Embryonic facial prominence (tissue), 1 donor: Measurements from ENCODE around the gene OSBP.
"Not testable (repeated sequence)": the region's sequence is repeated elsewhere in the genome, so short reads cannot be mapped to it uniquely, and the experiment has no call there.

Experiments used
- DNase-seq: peaks from one replicate; pipeline ENCODE4 v3.0.0-alpha.2; 2016; ENCODE audit errors: extremely low spot score

Gene OSBP

DNA sequence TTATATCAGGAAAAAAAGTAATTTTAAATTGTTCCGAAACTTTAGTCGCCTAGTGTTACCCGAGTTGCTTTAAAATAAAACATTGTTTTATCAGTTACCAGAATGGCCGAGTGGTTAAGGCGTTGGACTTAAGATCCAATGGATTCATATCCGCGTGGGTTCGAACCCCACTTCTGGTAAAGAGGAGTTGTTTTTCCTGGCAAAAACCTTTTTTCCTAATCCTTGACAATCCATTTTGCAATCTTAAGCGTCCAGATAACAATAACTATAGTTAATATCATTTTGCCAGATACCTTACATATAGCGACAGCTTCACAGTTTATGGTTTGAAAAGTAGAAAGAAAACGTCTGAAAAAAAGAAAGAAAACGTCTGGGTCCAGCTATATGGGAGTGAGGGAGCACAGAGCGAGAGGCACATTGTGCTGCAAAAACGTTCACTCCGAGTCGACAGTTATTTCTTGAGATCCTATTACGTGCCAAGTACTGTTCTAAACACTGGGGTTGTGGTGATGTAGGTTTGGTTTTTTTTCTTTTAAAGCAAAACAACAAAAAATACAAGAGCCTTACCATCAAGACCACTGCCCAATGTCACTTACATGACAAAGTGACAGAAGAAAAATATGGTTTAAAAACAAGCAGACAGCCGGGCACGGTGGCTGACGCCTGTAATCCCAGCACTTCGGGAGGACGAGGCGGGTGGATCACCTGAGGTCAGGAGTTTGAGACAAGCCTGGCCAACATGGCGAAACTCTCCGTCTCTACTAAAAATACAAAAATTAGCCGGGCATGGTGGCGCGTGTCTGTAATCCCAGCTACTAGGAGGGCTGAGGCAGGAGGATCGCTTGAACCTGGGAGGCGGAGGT is 63.7 kb downstream of the OSBP start:
- peak; percentile 50 for DNase-seq

GRCh38 chr11:59550842-59551658 is 64.5 kb downstream of the OSBP start:
- peak; percentile 83 for DNase-seq

DNA sequence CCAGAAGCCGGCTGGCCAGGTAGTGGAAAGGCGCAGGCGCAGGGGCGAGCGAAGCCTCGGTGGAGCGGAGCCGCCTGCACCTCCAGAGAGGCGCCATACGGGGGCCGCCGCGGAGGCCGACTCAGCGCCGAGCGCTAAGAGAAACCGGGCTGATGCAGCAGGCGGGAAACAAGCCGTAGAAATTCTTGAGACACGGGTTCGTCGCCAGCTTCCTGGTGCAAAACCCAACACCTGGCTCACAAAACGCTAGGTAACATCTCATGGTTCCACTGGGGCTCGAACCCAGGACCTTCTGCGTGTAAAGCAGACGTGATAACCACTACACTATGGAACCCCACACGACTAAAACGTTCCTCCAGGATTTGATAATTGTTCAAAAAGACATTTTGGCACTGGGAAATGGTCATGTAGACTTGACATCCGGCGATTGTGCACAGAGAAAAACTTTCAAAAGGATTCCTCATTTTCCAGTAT is 65.2 kb downstream of the OSBP start:
- peak; percentile 80 for DNase-seq

DNA sequence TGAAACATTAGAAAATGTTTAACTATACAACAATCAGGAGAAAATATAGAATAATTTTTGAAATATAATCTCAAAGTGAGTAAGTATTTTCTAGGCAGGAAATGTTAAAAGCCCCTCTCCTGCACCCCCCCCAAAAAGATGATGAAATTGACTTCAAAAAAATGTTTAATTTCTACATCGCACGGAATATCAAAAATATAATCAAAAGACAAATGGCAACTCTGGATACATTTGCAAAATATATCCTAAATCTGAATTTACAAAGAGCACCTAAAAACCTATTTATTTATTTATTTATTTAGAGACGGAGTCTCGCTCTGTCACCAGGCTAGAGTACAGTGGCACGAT is 67.3 kb downstream of the OSBP start:
- no peak for DNase-seq

DNA sequence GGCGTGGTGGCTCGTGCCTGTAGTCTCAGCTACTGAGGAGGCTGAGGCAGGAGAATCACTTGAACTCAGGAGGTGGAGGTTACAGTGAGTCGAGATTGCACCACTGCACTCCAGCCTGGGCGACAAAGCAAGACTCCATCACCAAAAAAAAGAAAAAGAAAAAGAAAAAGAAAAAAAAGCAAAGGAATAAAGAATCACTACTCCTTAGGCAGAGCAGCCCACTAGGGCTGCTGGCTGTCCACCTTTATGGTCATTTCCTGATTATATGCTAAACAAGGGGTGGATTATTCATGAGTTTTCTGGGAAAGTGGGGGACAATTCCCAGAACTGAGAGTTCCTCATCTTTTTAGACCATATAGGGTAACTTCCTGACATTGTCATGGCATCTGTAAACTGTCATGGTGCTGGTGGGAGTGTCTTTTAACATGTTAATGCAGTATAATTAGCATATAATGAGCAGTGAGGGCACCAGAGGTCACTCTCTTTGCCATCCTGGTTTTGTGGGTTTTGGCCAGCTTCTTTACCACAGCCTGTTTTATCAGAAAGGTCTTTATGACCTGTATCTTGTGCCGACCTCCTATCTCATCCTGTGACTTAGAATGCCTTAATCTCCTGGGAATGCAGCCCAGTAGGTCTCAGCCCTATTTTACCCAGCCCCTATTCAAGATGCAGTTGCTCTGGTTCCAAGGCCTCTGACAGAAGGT is 67.8 kb downstream of the OSBP start:
- not testable (repeated sequence) for DNase-seq

- no peak for DNase-seq
Observed at GRCh38 chr11:59545179-59546020, 70.2 kb downstream of the OSBP start.

DNA sequence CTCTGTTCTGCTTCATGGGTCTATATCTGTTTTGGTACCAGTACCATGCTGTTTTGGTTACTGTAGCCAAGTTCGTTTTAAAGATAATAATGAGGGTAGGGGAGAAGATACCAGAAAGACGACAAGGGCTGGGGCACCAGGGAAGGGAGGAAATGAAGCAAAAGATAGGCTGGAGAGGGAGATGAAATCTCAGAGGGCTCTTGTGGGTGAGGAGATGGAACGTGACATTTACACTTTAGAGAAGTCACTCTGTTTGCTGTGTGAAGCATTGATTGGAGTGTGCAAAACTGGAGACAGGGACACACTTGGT is 70.8 kb downstream of the OSBP start:
- no peak for DNase-seq

DNA sequence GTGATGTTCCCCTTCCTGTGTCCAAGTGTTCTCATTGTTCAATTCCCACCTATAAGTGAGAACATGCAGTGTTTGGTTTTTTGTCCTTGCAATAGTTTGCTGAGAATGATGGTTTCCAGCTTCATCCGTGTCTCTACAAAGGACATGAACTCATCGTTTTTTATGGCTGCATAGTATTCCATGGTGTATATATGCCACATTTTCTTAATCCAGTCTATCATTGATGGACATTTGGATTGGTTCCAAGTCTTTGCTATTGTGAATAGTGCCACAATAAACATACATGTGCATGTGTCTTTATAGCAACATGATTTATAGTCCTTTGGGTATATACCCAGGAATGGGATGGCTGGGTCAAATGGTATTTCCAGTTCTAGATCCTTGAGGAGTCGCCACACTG is 71.9 kb downstream of the OSBP start:
- DNase-seq: not testable (repeated sequence)

DNA sequence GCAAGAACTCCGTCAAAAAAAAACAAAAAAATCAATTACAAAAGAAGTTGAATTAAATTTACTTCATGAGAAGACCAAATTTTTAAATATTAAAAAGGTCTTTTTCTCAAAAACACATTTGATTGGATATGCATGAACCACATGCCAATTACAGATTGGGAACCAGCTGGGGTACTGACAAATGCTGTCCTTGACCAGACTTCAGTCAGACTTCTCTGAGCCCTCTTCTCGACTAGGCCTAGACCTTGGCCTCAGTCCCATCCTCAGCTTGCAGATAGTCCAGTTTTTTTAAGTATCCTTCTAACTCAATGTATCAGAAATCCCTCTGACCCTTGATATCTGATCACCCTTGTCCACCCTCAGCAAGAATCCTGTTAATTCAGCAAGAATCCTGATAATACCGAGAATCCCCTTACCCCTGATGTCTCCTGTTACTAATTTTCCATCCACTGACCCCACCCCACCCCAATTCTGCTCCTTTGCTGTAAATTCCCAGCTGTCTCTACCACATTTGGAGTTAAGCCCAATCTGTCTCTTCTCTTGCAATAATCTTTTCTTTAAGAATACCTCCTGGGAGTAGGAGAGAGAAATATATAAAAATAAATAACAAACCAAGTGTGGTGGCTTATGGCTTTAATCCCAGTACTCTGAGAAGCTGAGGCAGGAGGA is 73.3 kb downstream of the OSBP start:
- DNase-seq: no peak

- DNase-seq: no peak
Observed at GRCh38 chr11:59534676-59535075, 80.9 kb downstream of the OSBP start.

DNA sequence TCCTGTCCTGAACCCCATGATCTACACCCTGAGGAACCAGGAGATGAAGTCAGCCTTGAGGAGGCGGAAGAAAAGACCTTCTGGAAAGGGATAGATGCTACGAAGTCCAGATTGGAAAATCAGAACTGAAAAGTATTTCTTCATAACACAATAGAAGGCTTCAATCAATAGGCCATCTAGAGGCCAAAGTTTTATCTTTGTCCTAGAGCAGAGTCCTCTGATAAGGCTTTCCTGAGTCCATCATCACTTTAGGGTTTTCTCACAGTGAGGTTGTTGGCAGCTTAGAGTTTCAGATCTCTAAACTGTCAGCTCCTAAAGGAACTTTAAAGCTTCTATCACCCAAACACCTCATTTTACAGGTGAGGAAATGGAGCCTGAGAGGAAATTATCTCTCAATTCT is 83.0 kb downstream of the OSBP start:
- no peak for DNase-seq

GRCh38 chr11:59528711-59529110 is 86.9 kb downstream of the OSBP start:
- DNase-seq: no peak
